Fibroblast of the conjunctiva (primary cell): Measurements from ENCODE around the gene LLGL1.

Source experiments
- DNase-seq: peaks from one replicate; pipeline ENCODE4 v3.0.0-alpha.2; 2010; ENCODE audit warnings: low read depth

LLGL1 gene

GRCh38 chr17:18270046-18270931 lies 44.9 kb downstream of the LLGL1 start:
- no peak for DNase-seq

GRCh38 chr17:18277076-18277475 lies 51.6 kb downstream of the LLGL1 start:
- DNase-seq = no peak

- DNase-seq = no peak
Measured at GRCh38 chr17:18278867-18279266, 53.4 kb downstream of the LLGL1 start.

- DNase-seq = no peak
Measured at GRCh38 chr17:18280249-18280648, 54.8 kb downstream of the LLGL1 start.

GRCh38 chr17:18280766-18281371 lies 55.4 kb downstream of the LLGL1 start:
- no peak for DNase-seq

- DNase-seq = no peak
Measured at GRCh38 chr17:18281788-18282187, 56.4 kb downstream of the LLGL1 start.

- no peak for DNase-seq
Measured at GRCh38 chr17:18285296-18285695, 59.9 kb downstream of the LLGL1 start.

GRCh38 chr17:18291718-18292540 lies 66.5 kb downstream of the LLGL1 start:
- no peak for DNase-seq
